Measurements from ENCODE around the gene DMAC2L.
"Not testable (repeated sequence)": the region's sequence is repeated elsewhere in the genome, so short reads cannot be mapped to it uniquely, and the experiment has no call there.

The DMAC2L gene

GRCh38 chr14:50331596-50331995 is 19.5 kb downstream of the DMAC2L start:
- DNase-seq = no peak

DNA sequence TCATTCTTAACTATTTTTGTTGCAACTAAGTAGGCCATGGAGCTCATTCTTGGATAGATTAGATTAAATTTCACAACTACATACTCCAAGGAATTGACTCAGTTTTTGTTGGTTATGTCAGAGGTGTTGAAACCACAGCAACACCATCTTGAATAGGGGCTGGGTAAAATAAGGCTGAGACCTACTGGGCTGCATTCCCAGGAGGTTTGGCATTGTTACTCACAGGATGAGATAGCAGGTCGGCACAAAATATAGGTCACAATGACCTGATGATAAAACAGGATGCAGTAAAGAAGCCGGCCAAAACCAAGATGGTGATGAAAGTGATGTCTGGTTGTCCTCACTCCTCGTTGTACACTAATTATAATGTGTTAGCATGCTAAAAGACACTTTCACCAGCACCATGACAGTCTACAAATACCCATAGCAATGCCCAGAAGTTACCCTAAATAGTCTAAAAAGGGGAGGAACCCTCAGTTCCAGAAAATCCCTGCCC is 20.9 kb downstream of the DMAC2L start:
- no peak for DNase-seq

DNA sequence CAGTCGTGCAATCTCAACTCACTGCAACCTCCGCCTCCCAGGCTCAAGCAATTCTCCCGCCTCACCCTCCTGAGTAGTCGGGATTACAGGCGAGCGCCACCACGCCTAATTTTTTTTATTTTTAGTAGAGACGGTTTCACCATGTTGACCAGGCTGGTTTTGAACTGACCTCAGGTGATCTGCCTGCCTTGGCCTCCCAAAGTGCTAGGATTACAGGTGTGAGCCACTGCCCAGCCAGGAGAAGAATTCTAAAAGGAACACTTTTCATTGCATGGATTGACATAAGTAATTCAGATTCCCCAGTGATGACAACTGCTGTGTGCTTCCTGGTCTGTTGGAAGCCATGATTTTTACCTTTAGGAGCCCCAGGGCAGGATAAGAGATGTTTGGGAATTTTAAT is 22.1 kb downstream of the DMAC2L start:
- no peak for DNase-seq

GRCh38 chr14:50335389-50335788 is 23.3 kb downstream of the DMAC2L start:
- DNase-seq = no peak

DNA sequence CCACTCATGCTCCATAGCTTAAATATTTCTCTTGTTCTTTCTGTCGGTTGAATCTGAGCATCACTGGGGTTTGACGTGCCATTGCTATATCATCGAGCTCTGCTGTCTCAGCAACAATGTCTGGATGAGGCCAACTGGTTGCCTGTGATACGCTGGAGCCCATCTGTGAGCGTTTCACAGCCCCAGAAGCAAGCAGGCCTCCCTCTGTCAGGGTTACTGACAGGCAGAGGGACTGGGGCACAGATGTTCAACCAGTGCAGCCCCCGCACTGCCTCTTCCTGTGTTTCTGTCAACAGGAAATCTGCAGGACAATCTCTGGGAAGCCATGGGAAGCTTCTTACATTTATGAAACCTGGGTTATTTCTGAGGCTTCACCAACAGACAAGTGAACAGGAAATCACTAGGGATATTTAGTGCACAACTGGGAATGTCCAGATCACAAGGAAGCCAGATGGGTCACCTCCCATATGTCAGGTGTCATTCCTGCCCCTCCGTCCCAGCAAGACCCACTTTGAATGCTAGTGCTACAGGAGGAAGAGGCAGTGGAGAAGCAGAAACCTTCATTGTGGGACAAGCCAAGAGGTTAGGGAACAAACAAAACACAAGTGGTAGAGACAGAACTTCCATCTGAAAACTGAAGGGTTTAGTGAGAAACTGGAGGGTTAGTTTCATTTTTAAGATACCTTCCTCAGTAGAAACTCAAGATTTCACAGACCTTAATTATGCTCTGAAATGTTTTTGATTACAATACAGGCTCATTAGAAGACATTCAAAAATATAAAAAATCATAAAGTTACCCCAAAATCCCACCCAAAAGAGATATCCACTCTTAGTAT is 24.1 kb downstream of the DMAC2L start:
- DNase-seq = no peak

GRCh38 chr14:50338587-50338986 is 26.5 kb downstream of the DMAC2L start:
- no peak for DNase-seq

GRCh38 chr14:50339178-50339804 is 27.2 kb downstream of the DMAC2L start:
- DNase-seq = no peak

GRCh38 chr14:50340045-50340444 is 27.9 kb downstream of the DMAC2L start:
- no peak for DNase-seq

- DNase-seq = no peak
These were observed 28.8 kb downstream of the DMAC2L start for GRCh38 chr14:50340963-50341362.

DNA sequence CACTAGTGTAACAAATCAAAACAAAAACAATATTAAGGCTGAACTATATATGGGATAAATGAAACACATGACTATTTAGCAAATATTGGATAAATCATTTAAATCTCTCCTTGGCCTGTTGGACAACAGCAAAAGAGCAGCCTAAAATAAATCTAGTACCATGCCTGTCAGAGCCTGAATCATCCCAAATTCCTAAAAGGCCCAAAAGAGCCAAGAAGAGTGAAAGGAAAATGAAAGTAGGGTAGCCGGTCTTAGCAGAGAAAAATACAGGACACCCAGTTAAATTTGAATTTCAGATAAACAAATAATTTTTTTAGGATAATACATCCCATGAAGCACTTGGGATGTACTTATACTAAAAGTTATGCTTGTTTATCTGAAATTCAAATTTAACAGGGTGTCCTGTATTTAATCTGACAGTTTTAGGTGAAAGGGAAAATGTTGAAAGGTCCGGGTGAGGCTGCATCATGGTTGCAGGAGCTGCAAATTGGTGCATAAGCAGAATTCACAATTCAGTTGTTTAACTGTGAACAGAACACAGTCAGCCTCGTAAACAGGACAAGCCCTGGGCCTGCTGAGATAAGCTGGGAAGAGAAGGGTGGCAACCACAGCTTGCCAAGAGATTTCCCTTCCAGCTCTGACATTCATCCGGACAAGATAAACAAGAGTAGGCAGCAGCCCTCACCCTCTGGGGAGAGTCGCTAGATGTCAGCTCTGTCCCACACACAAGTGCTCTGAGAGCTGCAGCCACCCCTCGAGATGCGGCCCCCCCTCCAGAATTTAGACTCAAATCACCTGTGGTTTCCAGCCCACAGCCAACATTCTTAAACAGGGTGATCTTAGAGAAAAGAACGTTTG is 30.3 kb downstream of the DMAC2L start:
- no peak for DNase-seq

DNA sequence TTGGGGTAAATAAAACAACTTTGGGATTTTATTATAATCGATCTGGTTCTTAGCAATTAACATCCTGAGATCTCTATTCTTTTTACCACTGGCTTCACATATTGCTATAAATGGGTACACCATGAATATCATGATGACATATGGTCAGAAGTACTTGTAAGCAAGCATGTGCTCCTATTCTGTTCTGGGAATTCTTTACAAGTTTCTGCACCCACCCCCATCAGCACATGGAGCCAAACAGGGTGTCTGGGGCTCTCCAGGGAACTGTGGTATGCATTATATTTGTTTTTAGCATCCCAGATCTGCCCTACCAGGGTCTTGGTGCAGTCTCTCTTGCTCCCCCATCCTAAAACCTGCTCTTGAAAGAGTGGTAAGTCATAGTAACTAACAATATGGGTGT is 31.3 kb downstream of the DMAC2L start:
- DNase-seq = no peak

GRCh38 chr14:50344116-50344775 is 32.1 kb downstream of the DMAC2L start:
- DNase-seq = peak; percentile 79

- no peak for DNase-seq
These were observed 32.9 kb downstream of the DMAC2L start for GRCh38 chr14:50344876-50345563.

DNA sequence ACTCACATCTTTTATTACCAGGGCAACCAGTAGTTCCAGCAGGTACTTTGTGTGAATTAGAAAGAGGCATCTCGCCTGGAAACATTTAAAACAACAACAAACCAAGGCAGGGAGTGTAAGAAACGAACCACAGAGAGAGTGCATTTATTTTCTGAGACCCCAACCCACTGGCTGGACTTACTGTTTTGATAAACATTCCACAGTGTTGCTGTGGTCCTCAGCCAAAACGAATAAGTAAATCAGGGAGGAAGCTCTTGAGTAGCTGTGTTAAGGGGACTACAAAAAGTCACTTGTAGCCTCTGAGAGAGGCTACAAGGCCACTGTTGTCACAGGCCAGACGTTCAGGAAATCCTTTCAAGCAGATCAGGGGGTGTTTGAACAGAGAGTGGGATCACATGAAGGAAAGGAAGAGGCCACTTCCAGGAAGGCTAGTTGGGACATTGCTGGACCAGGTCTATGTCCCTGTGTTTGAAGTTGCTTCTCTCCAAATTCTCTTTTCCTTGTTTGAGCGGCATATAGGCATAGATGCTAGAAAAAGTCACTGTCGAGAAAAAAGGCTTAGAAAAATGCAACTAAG is 33.8 kb downstream of the DMAC2L start:
- DNase-seq = no peak

DNA sequence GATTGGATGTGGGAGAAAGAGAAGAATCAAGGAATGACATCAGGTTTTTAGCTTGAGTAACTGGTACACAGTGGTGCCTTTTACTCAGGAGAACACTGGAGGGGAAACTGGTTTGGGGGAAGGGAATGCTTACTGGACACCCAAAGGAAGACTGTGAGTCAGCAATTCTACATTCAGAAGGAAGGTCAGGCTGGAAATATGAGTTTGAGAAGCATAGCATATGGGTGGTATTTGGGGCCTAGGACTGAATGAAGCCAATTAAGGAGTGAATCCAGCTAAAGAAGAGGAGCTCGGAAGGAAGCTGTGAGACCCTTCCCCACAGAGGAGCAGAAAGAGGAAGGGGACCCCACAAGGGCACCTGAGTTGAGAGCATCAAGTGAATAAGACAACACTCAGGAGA is 35.4 kb downstream of the DMAC2L start:
- no peak for DNase-seq

DNA sequence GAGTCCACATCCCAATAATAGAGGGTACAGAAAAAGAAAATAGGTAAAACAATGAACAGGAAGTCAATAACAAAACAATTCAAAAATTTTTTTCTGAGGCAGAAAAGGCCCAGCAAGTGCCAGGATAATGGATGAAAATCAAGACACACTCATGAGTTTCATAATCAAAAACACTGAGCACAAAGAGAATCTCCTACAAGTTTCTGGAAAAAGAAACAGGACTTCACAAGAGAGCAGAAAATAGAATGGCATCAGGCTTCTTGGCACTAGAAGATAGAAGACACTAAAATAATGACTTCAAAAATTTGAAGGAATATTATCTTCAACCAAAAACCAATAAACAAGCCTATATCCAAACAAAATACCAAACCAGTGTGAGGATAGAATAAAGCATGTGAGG is 36.8 kb downstream of the DMAC2L start:
- no peak for DNase-seq

DNA sequence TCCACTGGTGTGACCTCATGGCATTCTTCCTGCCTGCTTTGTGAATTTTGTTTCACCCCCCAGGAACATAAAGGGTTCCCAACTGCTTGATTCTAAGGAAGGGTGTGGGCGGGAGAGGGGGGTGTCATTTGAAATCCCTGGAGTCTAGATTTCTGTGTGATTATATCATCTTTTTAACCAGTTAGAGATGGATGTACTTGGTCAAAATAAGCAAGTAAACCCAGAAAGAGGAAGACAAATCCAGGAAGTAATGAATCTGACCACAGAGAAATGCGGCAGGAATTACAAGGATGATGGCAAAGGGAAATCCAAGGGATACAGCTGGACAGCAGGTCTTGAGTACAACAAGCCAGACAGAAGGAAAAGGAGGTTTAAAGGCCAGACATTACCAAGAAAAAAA is 38.9 kb downstream of the DMAC2L start:
- no peak for DNase-seq

DNA sequence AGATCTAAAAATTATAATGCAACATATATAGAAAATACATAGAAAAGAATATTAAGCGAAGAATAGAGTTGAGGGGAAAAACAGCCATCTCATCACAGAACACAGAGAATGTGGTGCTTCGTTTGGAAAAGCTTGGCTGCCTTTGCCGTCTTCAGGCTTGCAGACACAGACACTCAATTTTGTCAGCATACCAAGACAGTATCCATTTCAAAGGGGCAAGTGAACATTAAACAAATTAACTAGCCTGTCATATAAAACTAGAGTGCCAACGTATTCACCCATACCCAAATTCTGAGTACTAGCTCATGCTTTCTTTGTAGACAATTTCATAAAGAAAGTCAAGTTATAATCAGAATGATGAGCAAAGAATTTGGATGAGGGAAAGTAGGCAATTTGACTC is 40.5 kb downstream of the DMAC2L start:
- DNase-seq = no peak

DNA sequence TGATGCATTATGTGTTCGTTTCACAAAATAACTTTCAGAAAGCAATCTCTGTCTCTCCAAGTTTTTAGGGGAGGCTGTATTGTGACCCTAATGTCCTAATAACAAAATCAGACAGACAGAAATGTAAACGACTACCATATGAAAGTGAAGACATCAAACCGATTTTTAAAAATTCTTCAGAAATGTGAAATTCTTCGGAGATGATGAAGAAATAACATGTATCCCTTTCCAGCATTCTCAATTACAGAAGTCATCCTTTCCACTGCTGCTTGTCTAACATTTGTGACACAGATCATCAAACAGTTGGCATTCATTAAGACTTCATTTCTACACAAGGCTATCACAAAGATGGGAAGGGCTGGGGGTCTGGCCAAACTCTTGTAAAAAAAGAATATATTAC is 41.0 kb downstream of the DMAC2L start:
- DNase-seq = no peak

- DNase-seq = no peak
These were observed 42.4 kb downstream of the DMAC2L start for GRCh38 chr14:50354527-50354926.

DNA sequence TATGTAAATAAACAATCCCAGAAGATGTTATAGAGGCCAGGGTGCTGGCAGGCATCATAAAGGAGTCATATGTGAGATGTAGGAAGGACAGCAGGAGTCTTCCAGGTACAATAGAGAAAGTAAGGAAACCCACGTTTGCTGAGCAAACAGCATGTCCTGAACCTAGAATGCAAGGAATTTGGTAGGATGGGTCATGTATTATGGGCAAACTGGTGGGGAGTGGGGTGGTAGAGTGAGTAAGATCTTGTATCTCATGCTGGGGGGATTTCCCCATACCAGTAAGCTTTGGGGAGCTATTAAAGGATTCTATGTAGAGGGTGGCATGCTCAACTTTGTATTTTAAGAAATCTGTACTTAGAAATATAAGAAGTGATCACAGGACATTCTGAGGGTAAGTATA is 43.6 kb downstream of the DMAC2L start:
- DNase-seq = no peak

GRCh38 chr14:50356283-50356682 is 44.2 kb downstream of the DMAC2L start:
- DNase-seq = not testable (repeated sequence)
